ENCODE measurements around the gene SSTR3.
"Not testable (repeated sequence)": the region's sequence is repeated elsewhere in the genome, so short reads cannot be mapped to it uniquely, and the experiment has no call there.

SSTR3 gene

DNA sequence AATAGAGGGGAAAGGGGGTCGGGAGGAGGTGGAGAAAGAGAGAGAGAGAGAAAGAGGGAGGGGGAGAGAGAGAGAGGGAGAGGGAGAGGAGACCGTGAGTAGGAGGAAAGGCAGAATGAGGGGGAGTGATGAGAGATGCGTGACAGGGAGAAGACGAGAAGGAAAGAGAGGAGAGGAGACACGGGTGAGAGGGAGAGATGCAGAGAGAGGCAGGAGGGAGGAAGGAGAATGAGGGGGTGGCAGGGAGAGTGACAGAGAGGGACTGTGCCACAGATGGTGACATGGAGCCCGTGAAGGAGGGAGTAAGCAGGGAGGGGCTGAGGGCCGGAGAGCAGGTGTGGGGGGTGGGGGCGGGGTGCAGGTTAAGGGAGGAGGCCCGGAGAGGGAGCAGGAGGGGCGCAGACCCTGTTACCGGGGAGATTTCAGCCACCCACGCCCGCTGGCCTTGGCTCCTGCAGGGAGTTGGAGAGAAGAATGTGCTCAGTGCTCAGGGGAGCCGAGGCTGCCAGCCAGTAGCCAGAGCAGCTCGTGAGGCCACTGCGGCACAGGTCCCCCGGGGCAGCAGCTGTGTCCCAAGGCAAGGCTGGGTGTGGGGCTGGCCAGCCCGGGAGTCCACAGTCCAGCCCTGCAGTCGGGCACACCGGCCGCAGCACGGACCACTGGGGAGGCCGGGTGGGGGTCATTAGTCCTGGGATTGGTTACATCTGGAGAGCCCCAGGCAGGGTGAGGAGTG, at the start of gene SSTR3:
SSTR3 (minus strand) TSS at position 304 of the 733 bp plus-strand sequence. CDS start 4,674 bp downstream, outside the sequence.
- no peak for DNase-seq

DNA sequence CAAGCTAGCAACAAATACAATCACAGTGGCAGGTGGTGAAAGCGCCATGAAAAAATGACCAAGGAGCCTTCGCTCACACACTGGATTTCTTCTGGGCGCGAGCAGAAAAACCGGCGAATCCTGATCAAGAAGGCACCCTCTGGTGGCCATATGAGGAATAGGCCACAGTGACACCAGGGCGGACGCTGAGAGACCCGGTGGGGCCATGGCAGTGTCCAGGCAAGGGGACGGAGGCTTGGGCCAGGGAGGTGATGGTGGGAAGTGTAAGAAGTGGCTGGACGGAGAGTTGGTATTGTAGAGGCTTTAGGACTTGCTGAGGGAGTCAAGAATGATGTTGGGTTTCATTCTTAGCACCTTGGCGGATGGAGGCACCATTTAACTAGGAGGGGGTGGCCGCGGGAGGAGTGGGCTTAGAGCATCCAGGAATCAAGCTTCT, 48.6 kb upstream of the SSTR3 start:
- DNase-seq: peak; percentile 64

- DNase-seq: no peak
Measured at GRCh38 chr22:37260155-37260795, 48.0 kb upstream of the SSTR3 start.

- no peak for DNase-seq
Measured at GRCh38 chr22:37259540-37260029, 47.3 kb upstream of the SSTR3 start.

DNA sequence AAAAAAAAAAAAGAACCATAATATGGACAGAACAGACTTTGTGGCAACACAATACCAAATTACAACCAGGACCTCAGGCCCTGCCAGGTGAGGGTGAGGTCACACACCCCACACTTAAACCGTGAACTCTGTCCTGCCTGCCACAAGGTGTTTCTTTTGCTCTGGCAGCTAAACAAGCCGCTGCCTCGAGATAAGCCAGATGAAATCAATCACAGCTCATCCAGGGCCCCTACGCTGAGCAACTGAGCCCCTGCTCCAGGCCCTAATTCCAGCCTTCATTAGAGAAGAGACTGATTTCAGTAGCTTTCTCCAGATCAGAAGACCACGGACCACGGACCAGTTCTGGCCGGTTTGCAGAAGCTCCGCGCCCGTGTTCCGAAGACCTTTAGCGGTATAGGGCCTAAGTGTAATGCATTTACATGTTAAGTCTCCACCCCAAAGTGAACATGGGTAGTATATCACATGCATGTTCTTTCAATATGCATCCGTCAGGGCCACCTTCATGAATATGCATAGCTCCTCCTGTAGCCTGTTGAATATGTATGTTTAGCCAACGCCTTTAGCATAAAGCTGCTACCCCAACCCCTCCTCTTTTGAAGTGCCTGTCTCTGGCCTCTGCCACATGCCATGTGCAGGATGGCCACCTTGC, 46.6 kb upstream of the SSTR3 start:
- no peak for DNase-seq

DNA sequence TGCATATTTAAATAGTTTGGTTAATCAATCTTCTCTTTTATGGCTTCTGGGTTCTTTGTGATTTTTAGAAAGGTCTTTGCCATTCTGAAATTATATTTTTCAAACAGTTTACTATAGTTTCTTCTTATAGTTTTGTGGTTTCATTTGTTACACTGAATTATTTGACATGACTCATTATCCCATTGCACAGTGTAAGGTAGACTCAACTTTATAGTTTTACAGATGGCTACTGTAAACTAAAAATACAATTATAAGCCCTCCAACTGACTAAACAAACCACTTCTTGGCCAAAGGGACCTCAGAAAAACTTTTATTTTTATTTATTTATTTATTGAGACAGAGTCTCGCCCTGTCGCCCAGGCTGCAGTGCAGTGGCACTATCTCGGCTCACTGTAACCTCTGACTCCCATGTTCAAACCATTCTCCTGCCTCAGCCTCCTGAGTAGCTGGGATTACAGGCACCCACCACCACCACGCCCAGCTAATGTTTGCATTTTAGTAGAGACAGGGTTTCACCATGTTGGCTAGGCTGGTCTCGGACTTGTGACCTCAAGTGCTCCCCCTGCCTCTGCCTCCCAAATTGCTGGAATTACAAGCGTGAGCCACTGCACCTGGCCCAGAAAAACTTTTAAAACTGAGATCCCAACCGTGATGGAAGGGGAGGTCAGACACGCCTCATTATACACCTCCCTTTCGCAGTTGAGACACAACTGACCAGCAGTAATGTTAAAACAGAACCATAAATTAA, 45.9 kb upstream of the SSTR3 start:
- DNase-seq: no peak

DNA sequence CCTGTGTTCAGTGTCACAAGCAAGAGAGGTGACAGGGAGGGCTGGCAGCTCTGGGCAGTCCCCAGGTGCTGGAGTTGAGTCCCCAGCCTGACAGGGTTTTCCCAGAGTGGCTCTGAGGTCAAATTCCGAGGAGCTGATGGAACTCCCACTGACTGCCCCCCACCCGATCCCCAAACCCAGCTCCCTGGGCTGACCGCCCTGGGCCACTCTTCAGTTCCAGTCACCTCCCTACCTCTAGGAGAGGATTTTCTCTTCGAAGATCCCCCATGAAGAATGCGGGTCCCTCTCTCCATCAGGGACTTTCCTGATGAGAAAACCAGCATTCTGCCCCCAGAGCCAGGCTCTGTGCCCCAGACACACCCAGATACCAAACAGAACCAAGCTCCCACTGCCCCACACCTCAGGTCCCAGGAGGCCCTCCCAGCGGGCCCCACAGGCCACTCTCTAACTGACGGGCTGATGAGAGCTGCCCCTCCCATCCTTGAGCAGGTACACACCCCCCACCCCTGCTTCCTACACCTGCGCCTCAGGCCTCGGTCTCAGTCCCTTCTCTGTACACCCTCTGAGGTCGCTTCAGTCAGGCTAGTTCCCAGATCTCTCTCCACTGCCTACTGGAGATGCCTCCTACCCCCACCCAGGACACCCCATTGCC, 43.9 kb upstream of the SSTR3 start:
- no peak for DNase-seq

- DNase-seq: no peak
Measured at GRCh38 chr22:37255558-37256006, 43.3 kb upstream of the SSTR3 start.

GRCh38 chr22:37254867-37255233, 42.6 kb upstream of the SSTR3 start:
- DNase-seq: no peak

- DNase-seq: no peak
Measured at GRCh38 chr22:37254209-37254866, 42.1 kb upstream of the SSTR3 start.

DNA sequence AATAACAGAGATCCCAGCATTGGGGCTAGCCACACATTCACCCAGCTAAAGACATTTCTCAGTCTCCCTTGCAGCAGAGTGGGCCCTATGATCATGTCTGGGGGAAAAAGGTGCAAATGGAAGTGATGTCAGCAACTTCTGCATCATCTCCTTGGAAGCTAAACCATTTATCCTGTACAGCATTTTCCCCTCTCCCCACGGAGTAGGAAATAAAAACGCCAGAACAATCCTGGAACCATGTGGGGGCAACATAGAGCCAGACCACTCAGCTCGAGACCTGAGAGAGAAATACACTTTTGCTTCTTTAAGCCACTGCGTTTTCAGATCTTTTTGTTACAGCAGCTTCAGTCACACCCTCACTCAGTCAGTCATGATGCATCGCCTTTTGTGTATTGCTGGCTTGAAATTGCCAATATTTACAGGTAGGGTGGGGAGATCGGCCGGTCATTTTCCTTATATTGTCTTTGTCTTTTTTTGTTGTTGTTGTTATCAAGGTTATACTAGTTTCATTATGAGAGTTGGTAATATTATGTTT, 40.9 kb upstream of the SSTR3 start:
- DNase-seq: no peak

GRCh38 chr22:37251836-37252235, 39.6 kb upstream of the SSTR3 start:
- DNase-seq: not testable (repeated sequence)

DNA sequence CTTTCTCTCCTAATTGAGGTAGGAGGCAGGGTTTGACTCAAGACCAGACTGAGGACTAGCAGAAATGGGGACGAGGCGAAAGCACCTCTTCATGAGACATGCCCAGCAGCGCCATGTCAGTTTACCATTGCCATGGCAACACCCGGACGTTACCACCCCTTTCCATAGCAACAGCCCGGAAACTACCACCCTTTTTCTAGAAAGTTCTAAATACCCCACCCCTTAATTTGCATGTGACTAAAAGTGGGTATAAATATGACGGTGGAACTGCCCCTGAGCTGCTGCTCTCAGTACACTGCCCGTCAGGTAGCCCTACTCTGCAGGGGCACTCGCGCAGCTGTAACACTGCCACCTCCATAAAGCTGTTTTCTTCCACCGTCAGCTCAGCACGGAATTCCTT, 37.7 kb upstream of the SSTR3 start:
- no peak for DNase-seq

DNA sequence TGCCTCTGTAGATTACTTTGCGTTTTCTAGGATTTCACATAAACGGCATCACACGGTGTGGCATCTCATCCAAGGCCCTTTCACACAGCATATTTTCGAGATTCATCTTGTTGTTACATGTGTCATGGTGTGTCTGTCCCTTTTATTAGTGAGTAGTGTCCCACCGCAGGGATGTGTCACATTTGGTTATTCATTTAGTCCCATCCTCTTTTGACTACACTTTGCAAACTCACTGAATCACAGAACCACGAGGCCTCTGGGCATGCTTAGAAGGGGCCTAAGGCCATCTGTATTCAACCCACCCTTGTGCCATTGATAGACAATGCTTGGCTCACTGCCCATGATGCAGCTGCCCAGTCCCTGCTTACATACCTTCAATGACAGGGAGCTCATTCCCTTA, 36.0 kb upstream of the SSTR3 start:
- DNase-seq: no peak

DNA sequence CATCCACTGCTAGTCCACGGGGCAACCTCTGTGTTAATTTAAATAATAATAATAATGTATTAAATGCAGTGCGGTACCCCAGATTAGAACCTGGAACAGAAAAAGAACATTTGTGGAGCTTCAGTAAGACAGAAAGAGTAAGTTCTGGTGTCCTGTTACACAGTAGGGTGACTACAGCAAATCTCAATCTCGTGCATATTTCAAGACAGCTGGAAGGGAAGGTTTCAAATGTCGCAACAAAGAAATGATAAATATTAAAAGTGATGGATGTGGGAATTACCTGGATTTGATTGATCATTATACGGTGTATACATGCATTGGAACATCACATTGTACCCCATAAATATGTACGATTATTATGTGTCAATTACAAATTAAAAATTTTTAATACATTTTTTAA, 33.5 kb upstream of the SSTR3 start:
- DNase-seq: no peak

- no peak for DNase-seq
Measured at GRCh38 chr22:37244922-37245722, 32.8 kb upstream of the SSTR3 start.

- DNase-seq: peak; percentile 92
Measured at GRCh38 chr22:37244114-37244921, 32.0 kb upstream of the SSTR3 start, which contains the start of gene RAC2. Gene RAC2, minus strand, starts transcription at chr22:37244269. Its CDS starts 121 bp downstream, at chr22:37244148.

DNA sequence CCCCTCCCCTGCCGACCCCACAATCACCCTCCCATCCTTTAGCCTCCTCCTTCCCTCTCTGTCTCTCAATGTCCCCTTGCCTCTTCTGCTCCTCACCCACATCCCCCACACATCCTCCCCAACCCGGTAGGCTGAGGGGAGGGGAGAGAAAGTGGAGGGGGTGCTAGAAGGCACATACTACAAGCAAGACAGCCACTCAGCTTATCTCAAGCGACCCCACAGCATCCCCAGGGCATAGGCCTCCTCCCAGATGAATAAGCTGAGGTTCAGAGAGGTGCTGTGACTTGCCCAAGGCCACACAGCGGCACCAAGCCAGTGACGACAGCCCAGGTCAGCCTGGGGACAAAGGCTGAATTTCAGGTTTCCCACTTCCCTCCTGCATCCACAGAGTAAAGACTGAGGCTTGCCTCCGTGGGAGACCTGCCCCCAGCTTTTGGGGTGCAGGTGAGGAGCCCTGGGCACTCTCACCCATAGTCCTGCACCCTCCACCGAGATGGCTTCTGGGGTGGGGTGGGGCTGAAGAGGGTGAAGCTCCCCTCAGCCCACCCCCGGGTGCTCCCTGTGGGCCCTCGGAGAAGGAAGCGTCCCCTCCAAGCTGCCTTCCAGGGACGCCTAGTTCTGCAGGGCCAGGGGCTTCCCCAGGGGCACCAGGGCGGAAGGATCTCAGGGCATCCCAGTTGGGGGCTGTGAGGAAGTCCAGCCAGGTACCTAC, 31.3 kb upstream of the SSTR3 start:
- no peak for DNase-seq

DNA sequence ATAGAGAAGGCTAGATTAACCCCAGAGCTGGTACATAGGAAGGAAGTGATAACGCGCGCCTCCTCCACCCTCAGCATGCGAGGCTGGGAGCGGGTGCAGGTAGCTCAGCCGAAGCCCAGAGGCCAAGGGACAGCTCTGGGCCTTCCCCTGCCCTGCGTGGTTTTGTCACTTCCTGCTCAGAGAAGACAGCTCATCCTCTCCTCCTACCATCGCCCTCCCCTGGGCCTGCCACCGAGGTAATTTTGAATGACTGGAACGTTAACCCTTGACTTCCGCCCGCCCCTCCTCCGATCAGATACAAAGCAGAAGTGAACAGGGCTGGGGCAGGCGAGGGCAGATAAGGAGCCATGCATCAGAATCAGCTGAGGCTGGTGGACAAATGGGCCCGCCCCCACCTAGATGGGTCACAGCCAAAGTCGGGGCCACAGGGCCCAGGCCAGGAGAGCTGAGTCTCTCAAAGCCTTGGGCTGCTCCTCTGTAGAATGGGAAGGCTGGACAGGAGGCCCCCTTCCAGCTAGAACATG, 30.2 kb upstream of the SSTR3 start:
- DNase-seq: peak; percentile 89

Data from activated CD8-positive, alpha-beta memory T cell treated with anti-CD3 and anti-CD28 coated beads, Interleukin-2, amount 50 U/mL, for 4 hours (primary cell).